K562 (cell line): ENCODE measurements around the gene TSHR.

ENCODE experiments used
- ARHGAP35 ChIP-seq: fragments of 450-650 bp; IDR thresholded peaks from 2 replicates; pipeline ENCODE4 v1.6.1; 2018; ENCODE audit not compliant: partially characterized antibody
- EP300 ChIP-seq: IDR thresholded peaks from 2 replicates; pipeline ENCODE4 v1.6.1; 2012; ENCODE audit warnings: low read length, improper control_type of control experiment
- JUND ChIP-seq, 2 experiments: IDR thresholded peaks; 2 replicates in 1 of 2; 3 replicates in 1 of 2; pipeline ENCODE4 v1.6.1; 2011; ENCODE audit warnings: borderline replicate concordance in 2 of 2, low read depth in 2 of 2, low read length in 2 of 2, improper control_type of control experiment in 1 of 2, missing biosample characterization in 1 of 2, missing genetic modification characterization in 1 of 2, missing genetic modification reagents in 1 of 2
- NBN ChIP-seq: fragments of 450-650 bp; IDR thresholded peaks from 2 replicates; pipeline ENCODE4 v1.6.1; 2016; ENCODE audit warnings: low read depth, mild to moderate bottlenecking
- NR2C1 ChIP-seq, 2 experiments: fragments of 450-650 bp; IDR thresholded peaks; 2 replicates each; pipeline ENCODE4 v1.6.1; 2017; ENCODE audit warnings: mild to moderate bottlenecking in 2 of 2, antibody characterized with exemption in 1 of 2, inconsistent platforms in 1 of 2, missing compliant biosample characterization in 1 of 2, missing genetic modification characterization in 1 of 2
- NR3C1 ChIP-seq: sonication (generic); formaldehyde crosslinking; IDR thresholded peaks from 2 replicates; pipeline ENCODE4 v1.8.1; 2022; ENCODE audit warnings: missing genetic modification reagents
- POLR2A ChIP-seq: fragments of 450-650 bp; conservative IDR thresholded peaks from 2 replicates; pipeline ENCODE4 v1.6.1; 2016
- POLR2B ChIP-seq: fragments of 450-650 bp; IDR thresholded peaks from 2 replicates; pipeline ENCODE4 v1.6.1; 2018; ENCODE audit warnings: low read depth; ENCODE audit not compliant: partially characterized antibody
- TAF1 ChIP-seq: IDR thresholded peaks from 2 replicates; pipeline ENCODE4 v1.6.1; 2011; ENCODE audit warnings: mild to moderate bottlenecking, low read length, moderate library complexity; ENCODE audit not compliant: insufficient read depth, control insufficient read depth, severe bottlenecking; ENCODE audit errors: extremely low read depth
- TBL1XR1 ChIP-seq, 2 experiments: IDR thresholded peaks; 2 replicates each; pipeline ENCODE4 v1.6.1; 2012; ENCODE audit warnings: improper control_type of control experiment in 2 of 2, low read length in 2 of 2, mild to moderate bottlenecking in 1 of 2
- ZBTB1 ChIP-seq: sonication (generic); formaldehyde crosslinking; IDR thresholded peaks from 2 replicates; pipeline ENCODE4 v1.8.1; 2023; ENCODE audit warnings: missing genetic modification reagents, low read depth, mild to moderate bottlenecking, borderline replicate concordance
- TF ChIP-seq, protein P1 (sequence below), 3 experiments: IDR thresholded peaks in 2 of 3; conservative IDR thresholded peaks in 1 of 3; 2 replicates each; pipeline ENCODE4 v1.5.1; 2011 to 2012; ENCODE audit warnings: low read length in 3 of 3, mild to moderate bottlenecking in 3 of 3, control low read depth in 2 of 3, improper control_type of control experiment in 1 of 3, inconsistent platforms in 1 of 3, low read depth in 1 of 3, mixed read lengths in 1 of 3, moderate library complexity in 1 of 3; ENCODE audit not compliant: insufficient read depth in 2 of 3

DNA sequence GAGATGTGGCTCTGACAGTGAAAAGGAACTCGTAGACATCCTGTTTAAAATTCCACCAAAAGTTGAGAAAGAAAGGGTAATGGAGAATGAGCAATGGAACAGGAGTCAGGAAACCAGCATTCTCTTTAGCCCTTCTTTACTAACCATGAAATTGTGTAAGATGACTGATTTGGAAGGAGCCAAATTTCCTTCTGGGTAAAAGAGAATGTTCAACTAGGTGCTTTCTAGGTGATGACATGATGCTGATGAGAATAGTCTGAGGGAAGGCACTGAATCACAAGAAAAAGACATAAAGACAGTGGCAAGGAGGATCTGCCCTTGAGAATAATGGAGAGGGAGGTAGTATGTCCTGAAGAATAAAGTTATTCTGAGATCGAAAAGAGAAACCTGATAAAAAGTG lies 2.2 kb downstream of the TSHR start:
- TF ChIP-seq POLR2A (no peak), EP300 (no peak), NR2C1 (IDR thresholded peaks at IDR 0.05) (no peak), NR2C1 (tag; IDR thresholded peaks at IDR 0.05) (no peak), NR3C1 (CRISPR knock-in tag) (no peak), JUND (IDR thresholded peaks at IDR 0.05; ENCODE audit: borderline replicate concordance, low read depth, low read length) (no peak), JUND (tag; IDR thresholded peaks at IDR 0.05; ENCODE audit: borderline replicate concordance, low read depth, low read length) (no peak), TAF1 (no peak), ZBTB1 (CRISPR knock-in tag) (no peak), NBN (no peak), TBL1XR1 (IDR thresholded peaks at IDR 0.05; ENCODE audit: low read length in 2 of 2) (no peak), POLR2B (no peak), ARHGAP35 (no peak)
- TF ChIP-seq, protein P1, sequence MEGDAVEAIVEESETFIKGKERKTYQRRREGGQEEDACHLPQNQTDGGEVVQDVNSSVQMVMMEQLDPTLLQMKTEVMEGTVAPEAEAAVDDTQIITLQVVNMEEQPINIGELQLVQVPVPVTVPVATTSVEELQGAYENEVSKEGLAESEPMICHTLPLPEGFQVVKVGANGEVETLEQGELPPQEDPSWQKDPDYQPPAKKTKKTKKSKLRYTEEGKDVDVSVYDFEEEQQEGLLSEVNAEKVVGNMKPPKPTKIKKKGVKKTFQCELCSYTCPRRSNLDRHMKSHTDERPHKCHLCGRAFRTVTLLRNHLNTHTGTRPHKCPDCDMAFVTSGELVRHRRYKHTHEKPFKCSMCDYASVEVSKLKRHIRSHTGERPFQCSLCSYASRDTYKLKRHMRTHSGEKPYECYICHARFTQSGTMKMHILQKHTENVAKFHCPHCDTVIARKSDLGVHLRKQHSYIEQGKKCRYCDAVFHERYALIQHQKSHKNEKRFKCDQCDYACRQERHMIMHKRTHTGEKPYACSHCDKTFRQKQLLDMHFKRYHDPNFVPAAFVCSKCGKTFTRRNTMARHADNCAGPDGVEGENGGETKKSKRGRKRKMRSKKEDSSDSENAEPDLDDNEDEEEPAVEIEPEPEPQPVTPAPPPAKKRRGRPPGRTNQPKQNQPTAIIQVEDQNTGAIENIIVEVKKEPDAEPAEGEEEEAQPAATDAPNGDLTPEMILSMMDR (IDR thresholded peaks at IDR 0.05 in 2 of 3, conservative IDR thresholded peaks at IDR 0.05 in 1 of 3; ENCODE audit: insufficient read depth in 2 of 3, low read depth in 1 of 3, low read length in 3 of 3), result no peak
